Upper lobe of left lung (tissue), 6 donors: Measurements from ENCODE around the gene ERGIC3. TPM values are rescaled to one million over a fixed set of nuclear protein-coding genes. Genes with fewer than 3 reads are reported as not detected.

Experiments used
- ATAC-seq, 2 donors: fragments of 200-7000 bp; cut with Tn5 transposase; one replicate each; pipeline ENCODE4 v1.9.1; 2022; ENCODE audit warnings: mild to moderate bottlenecking in 2 of 2, moderate library complexity in 2 of 2; ENCODE audit not compliant: low FRiP score in 2 of 2
- DNase-seq, 2 donors: peaks; one replicate each; pipeline ENCODE4 v3.0.0-alpha.2; 2019 to 2020
- H3K27ac ChIP-seq, 4 donors: fragments of 200-600 bp; sonication (generic); one replicate each; pipeline ENCODE4 v1.5.1; 2016 to 2019
- H3K27me3 ChIP-seq, 4 donors: fragments of 200-600 bp; sonication (generic); one replicate each; pipeline ENCODE4 v1.5.1; 2017 to 2019
- H3K36me3 ChIP-seq, 4 donors: fragments of 200-600 bp; sonication (generic); one replicate each; pipeline ENCODE4 v1.5.1; 2016 to 2019
- H3K4me1 ChIP-seq, 4 donors: fragments of 200-600 bp; sonication (generic); one replicate each; pipeline ENCODE4 v1.5.1; 2018 to 2019
- H3K4me3 ChIP-seq, 4 donors: fragments of 200-600 bp; sonication (generic); one replicate each; pipeline ENCODE4 v1.5.1; 2017 to 2019; ENCODE audit warnings: mild to moderate bottlenecking in 2 of 4, moderate library complexity in 1 of 4
- H3K9me3 ChIP-seq, 4 donors: fragments of 200-600 bp; sonication (generic); one replicate each; pipeline ENCODE4 v1.5.1; 2018 to 2019
- EP300 ChIP-seq, 4 donors: sonication (generic); formaldehyde crosslinking; IDR thresholded peaks; one replicate each; pipeline ENCODE4 v1.5.1; 2017; ENCODE audit warnings: antibody characterized with exemption in 4 of 4, control low read depth in 2 of 4
- POLR2A ChIP-seq, 4 donors: fragments of 450-650 bp; IDR thresholded peaks; one replicate each; pipeline ENCODE4 v1.5.1; 2016 to 2017; ENCODE audit warnings: antibody characterized with exemption in 4 of 4, mild to moderate bottlenecking in 2 of 4
- POLR2AphosphoS5 ChIP-seq, 2 donors: sonication (generic); formaldehyde crosslinking; IDR thresholded peaks; one replicate each; pipeline ENCODE4 v1.5.1; 2017; ENCODE audit warnings: antibody characterized with exemption in 2 of 2
- whole genome bisulfite sequencing, 2 donors: methylation state at CpG; one replicate each; pipeline ENCODE4 v1.1.5; 2017 to 2018; 5-methylcytosine and 5-hydroxymethylcytosine counted together
- total RNA-seq, 6 donors: library from RNA; depleted of rRNA in 4 of 6; stranded (reverse); fragments of >200 nt in 4 of 6; gene quantifications; one replicate each; pipeline versions ENCODE4 v1.1.0 to v1.2.1, GENCODE V29; 2016 to 2021
- TF ChIP-seq, protein P1 (sequence below), 6 experiments: fragments of 450-650 bp in 4 of 6; fragments of 200-600 bp in 2 of 6; sonication (generic) in 2 of 6; IDR thresholded peaks; one replicate each; pipeline ENCODE4 v1.5.1; 2016 to 2019; ENCODE audit warnings: antibody characterized with exemption in 6 of 6
- donor health status: DM: no; HTN: no; CAD: no; lungs with moderate emphysema.
- donor health status: DM: no; HTN: yes; CAD: no; lungs with severe emphysema.

Gene ERGIC3
- total RNA-seq, 6 donors from 2014 or later: 115 to 223 (median 179) TPM

DNA sequence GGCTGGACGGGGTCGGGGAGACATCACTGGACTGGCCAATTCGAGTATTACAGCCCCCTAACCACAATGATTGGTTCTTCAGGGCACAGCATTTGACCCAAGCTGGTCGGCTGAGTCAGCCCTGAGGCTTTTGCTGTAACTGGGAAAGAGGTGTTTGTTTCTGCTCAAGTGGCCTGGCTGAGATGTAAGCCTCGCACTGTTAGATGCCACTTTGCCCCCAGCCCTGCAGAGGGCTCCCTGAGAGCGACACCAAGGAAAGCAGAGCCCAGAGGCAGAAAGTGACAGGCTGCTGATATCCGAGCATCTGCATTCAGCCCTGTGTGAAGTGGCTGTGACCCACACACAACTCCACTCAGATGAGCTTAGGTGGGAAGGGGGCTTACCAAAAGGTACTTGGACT, 19.4 kb downstream of the ERGIC3 start:
- 20 to 24% methylated on average over 7 of the region's 7 CpGs for WGBS, 2 donors

DNA sequence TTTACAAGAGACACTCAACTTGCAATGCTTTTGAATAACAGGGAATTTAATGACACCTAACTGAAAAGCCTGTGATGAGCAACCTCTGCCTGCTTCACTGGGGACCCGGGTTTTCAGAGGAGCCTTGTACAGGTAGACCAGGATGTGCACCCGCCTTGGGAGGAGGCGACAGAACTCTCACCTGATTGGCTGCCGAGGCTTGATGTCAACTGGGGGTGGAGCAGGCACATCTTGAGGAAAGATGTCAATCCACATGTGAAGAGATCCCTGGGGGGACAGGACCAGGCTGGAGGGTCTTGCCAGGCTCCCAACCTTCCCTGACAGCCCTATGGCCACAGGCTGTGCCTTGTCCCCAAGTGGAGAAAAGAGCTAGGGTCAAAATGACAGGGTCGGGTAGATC, 19.8 kb downstream of the ERGIC3 start:
- Histone ChIP-seq H3K27ac (no peak overlapping the region), H3K4me1 (peaks cover 0 to 6% (median 0%) of the 10 kb centered on the region in 4 donors), H3K4me3 (no peak overlapping the region), H3K36me3 (peaks cover 3 to 21% (median 15%) of the 10 kb centered on the region in 4 donors), H3K27me3 (no peaks in the 10 kb centered on the region), H3K9me3 (no peaks in the 10 kb centered on the region)
- ATAC-seq (no peak), DNase-seq (no peak)
- 55 to 71% methylated on average over 2 to 5 of the region's 5 CpGs for WGBS, 2 donors
- TF ChIP-seq POLR2A (IDR thresholded peaks at IDR 0.05) (no peak), POLR2AphosphoS5 (IDR thresholded peaks at IDR 0.05) (no peak), EP300 (IDR thresholded peaks at IDR 0.05) (no peak)
- TF ChIP-seq, protein P1, sequence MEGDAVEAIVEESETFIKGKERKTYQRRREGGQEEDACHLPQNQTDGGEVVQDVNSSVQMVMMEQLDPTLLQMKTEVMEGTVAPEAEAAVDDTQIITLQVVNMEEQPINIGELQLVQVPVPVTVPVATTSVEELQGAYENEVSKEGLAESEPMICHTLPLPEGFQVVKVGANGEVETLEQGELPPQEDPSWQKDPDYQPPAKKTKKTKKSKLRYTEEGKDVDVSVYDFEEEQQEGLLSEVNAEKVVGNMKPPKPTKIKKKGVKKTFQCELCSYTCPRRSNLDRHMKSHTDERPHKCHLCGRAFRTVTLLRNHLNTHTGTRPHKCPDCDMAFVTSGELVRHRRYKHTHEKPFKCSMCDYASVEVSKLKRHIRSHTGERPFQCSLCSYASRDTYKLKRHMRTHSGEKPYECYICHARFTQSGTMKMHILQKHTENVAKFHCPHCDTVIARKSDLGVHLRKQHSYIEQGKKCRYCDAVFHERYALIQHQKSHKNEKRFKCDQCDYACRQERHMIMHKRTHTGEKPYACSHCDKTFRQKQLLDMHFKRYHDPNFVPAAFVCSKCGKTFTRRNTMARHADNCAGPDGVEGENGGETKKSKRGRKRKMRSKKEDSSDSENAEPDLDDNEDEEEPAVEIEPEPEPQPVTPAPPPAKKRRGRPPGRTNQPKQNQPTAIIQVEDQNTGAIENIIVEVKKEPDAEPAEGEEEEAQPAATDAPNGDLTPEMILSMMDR (IDR thresholded peaks at IDR 0.05): no peak

More for the DNA sequence above, 19.4 kb downstream of the ERGIC3 start:
- H3K4me1 ChIP-seq: peaks cover 0 to 6% (median 0%) of the 10 kb centered on the region in 4 donors
- TF ChIP-seq, protein P1 (IDR thresholded peaks at IDR 0.05): peak in 3 of 6 experiments; percentile 27 to 39 (median 34)
- no peak for TF ChIP-seq POLR2AphosphoS5 (IDR thresholded peaks at IDR 0.05)
- DNase-seq (peak in 1 of 2 donors; percentile 64), ATAC-seq (peak in 1 of 2 donors; percentile 63)
- no peak overlapping the region for H3K4me3 ChIP-seq
- H3K36me3 ChIP-seq: peaks cover 3 to 25% (median 19%) of the 10 kb centered on the region in 4 donors
- H3K9me3 ChIP-seq: no peaks in the 10 kb centered on the region
- H3K27me3 ChIP-seq: no peaks in the 10 kb centered on the region
- H3K27ac ChIP-seq: no peak overlapping the region

DNA sequence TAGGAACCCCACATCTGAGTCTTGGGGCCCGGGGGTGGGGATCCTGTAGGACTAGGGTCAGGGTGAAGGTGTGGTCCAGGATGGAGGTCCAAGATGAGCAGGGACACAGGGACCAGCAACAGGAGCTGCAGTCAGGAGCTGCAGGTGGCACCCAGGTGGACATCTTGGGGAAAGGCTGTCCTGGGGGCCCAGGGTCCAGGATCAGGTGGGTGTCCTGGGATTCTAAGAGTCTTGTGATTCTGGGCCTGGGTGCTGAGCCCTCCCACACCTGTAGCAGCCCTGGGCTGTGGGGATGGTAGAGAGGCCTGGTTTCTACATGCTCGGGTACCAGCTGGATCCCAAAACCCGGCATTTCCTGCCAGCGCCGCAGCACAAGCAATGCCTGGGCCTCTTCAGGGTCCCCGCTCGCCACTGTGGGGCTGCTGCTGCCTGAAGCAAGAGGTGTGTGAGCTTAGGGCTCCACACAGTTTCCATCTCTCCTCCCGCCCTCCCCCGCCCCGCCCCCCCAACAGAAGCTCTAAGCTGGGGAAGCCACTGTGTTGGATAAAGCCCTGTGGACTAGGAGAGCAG, 20.7 kb downstream of the ERGIC3 start:
- TF ChIP-seq POLR2A (IDR thresholded peaks at IDR 0.05): no peak
- TF ChIP-seq, protein P1 (IDR thresholded peaks at IDR 0.05): no peak
- TF ChIP-seq POLR2AphosphoS5 (IDR thresholded peaks at IDR 0.05): no peak
- TF ChIP-seq EP300 (IDR thresholded peaks at IDR 0.05): no peak

DNA sequence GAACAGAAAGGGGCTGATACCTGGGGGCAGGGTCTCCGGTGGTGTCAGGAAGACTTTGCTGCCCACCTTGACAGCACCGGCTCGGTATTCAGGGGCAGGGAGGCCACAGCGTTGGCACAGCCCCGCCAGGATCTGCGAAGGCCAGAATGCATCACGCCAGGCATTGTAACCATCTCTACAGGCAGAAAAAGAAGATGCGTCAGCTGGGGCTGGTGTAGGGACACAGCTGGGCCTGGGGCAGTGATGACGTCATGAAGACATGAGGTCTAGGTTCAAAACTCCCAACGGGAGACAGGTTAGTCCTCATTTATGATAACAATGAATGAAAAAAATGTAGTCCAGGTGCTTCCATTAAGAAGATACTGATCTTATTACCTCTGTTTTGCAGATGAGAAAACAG, 22.0 kb downstream of the ERGIC3 start:
- no peak for DNase-seq
- ATAC-seq: no peak
- TF ChIP-seq POLR2A (IDR thresholded peaks at IDR 0.05) (no peak), POLR2AphosphoS5 (IDR thresholded peaks at IDR 0.05) (no peak), EP300 (IDR thresholded peaks at IDR 0.05) (no peak)
- TF ChIP-seq, protein P1 (IDR thresholded peaks at IDR 0.05): no peak

More for the DNA sequence above, 20.7 kb downstream of the ERGIC3 start:
- no peak for DNase-seq
- Histone ChIP-seq H3K36me3 (peaks cover 0 to 12% (median 6%) of the 10 kb centered on the region in 4 donors), H3K27ac (no peak overlapping the region), H3K9me3 (no peaks in the 10 kb centered on the region), H3K4me1 (peaks cover 0 to 6% (median 0%) of the 10 kb centered on the region in 4 donors), H3K27me3 (no peaks in the 10 kb centered on the region), H3K4me3 (no peak overlapping the region)
- 80 to 87% methylated on average over 8 to 10 of the region's 10 CpGs for WGBS, 2 donors
- no peak for ATAC-seq

DNA sequence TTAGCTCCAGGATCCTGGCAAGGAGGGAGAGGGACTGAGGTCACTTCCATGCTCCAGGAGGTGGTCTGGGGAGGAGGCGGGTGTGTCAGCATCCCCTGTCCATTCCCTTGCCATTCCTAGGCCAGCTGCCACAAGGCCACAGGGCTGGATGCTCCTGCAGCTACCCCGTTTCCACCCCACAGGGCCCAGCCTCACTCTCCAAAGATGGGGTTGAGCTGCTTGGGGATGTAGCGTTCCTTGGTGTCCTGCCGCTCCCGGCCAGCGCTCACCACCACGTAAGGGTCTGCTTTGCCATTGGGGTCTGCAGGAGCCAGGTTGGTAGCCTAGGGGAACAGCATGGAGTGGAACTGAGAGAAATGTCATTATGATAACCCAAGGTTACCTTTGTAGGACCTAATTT, 23.0 kb downstream of the ERGIC3 start:
- DNase-seq: peak in 1 of 2 donors; percentile 60

More for the DNA sequence above, 22.0 kb downstream of the ERGIC3 start:
- H3K27me3 ChIP-seq: no peaks in the 10 kb centered on the region
- H3K9me3 ChIP-seq: no peaks in the 10 kb centered on the region
- H3K4me3 ChIP-seq: no peak overlapping the region
- peaks cover 0 to 3% (median 0%) of the 10 kb centered on the region in 4 donors for H3K36me3 ChIP-seq
- WGBS, 2 donors: 90 to 94% methylated on average over 10 of the region's 10 CpGs
- H3K27ac ChIP-seq: no peak overlapping the region
- peaks cover 0 to 6% (median 0%) of the 10 kb centered on the region in 4 donors for H3K4me1 ChIP-seq

More for the DNA sequence above, 23.0 kb downstream of the ERGIC3 start:
- 95% methylated on average over 7 of the region's 7 CpGs; no CpG with 5 or more reads in 1 of the 2 donors for WGBS, 2 donors
- no peak for ATAC-seq
- H3K9me3 ChIP-seq: no peaks in the 10 kb centered on the region
- H3K27me3 ChIP-seq: no peaks in the 10 kb centered on the region
- no peaks in the 10 kb centered on the region for H3K36me3 ChIP-seq
- no peak overlapping the region for H3K4me3 ChIP-seq
- no peak overlapping the region for H3K27ac ChIP-seq
- TF ChIP-seq POLR2AphosphoS5 (IDR thresholded peaks at IDR 0.05) (no peak), EP300 (IDR thresholded peaks at IDR 0.05) (no peak), POLR2A (IDR thresholded peaks at IDR 0.05) (no peak)
- TF ChIP-seq, protein P1 (IDR thresholded peaks at IDR 0.05): no peak
- H3K4me1 ChIP-seq: peaks cover 0 to 6% (median 0%) of the 10 kb centered on the region in 4 donors
